Peyer's patch (tissue), 4 donors: ENCODE measurements around the gene ARHGAP26.

Experiments
- CTCF ChIP-seq, 6 experiments: fragments of 450-650 bp in 4 of 6; fragments of 200-600 bp in 2 of 6; sonication (generic) in 1 of 6; IDR thresholded peaks; one replicate each; pipeline ENCODE4 v1.5.1; 2017 to 2019; ENCODE audit warnings: antibody characterized with exemption in 6 of 6, mild to moderate bottlenecking in 3 of 6, moderate library complexity in 1 of 6
- POLR2A ChIP-seq, 2 donors: fragments of 450-650 bp; IDR thresholded peaks; one replicate each; pipeline ENCODE4 v1.5.1; 2017; ENCODE audit warnings: antibody characterized with exemption in 2 of 2, mild to moderate bottlenecking in 2 of 2, moderate library complexity in 2 of 2

- TF ChIP-seq CTCF (IDR thresholded peaks at IDR 0.05) (no peak), POLR2A (IDR thresholded peaks at IDR 0.05) (no peak)
Measured at GRCh38 chr5:143076377-143076776, 306.2 kb downstream of the ARHGAP26 start.
